GM23338 (cell line): ENCODE data around the gene GMPPA.

Experiments
- CREB1 ChIP-seq: fragments of 250-450 bp; sonication (Bioruptor Pico); IDR thresholded peaks from 2 replicates; pipeline ENCODE4 v1.5.0; 2020; ENCODE audit warnings: low read depth, mild to moderate bottlenecking, moderate library complexity
- EZH2 ChIP-seq: fragments of 200-600 bp; sonication (generic); IDR thresholded peaks from one replicate; pipeline ENCODE4 v1.8.0; 2017; ENCODE audit warnings: antibody characterized with exemption, mild to moderate bottlenecking, low read depth; ENCODE audit not compliant: unreplicated experiment
- EZH2phosphoT487 ChIP-seq: fragments of 200-600 bp; sonication (generic); IDR thresholded peaks from one replicate; pipeline ENCODE4 v1.8.1; 2018; ENCODE audit warnings: antibody characterized with exemption; ENCODE audit not compliant: unreplicated experiment
- JUNB ChIP-seq: IDR thresholded peaks from one replicate; pipeline ENCODE4 v1.6.1; 2016; ENCODE audit warnings: antibody characterized with exemption; ENCODE audit not compliant: unreplicated experiment
- POLR2AphosphoS5 ChIP-seq: IDR thresholded peaks from 2 replicates; pipeline ENCODE4 v1.6.1; 2016; ENCODE audit warnings: antibody characterized with exemption, low read depth
- STAT1 ChIP-seq: IDR thresholded peaks from one replicate; pipeline ENCODE4 v1.6.1; 2016; ENCODE audit warnings: antibody characterized with exemption; ENCODE audit not compliant: unreplicated experiment
- ZNF114 ChIP-seq: fragments of 250-450 bp; sonication (Bioruptor Pico); IDR thresholded peaks from 2 replicates; pipeline ENCODE4 v1.5.0; 2020; ENCODE audit warnings: mild to moderate bottlenecking, moderate library complexity
- ZNF331 ChIP-seq: fragments of 250-450 bp; sonication (Bioruptor Pico); IDR thresholded peaks from 2 replicates; pipeline ENCODE4 v1.5.0; 2020; ENCODE audit warnings: low read depth, mild to moderate bottlenecking, moderate library complexity
- TF ChIP-seq, protein P1 (sequence below), 2 experiments: fragments of 200-600 bp in 1 of 2; sonication (generic) in 1 of 2; conservative IDR thresholded peaks; 2 replicates each; pipeline versions ENCODE4 v1.5.1 to v1.6.1; 2016 to 2017; ENCODE audit warnings: antibody characterized with exemption in 2 of 2, low read depth in 2 of 2, mild to moderate bottlenecking in 2 of 2, moderate library complexity in 1 of 2
- TF ChIP-seq, protein P2 (sequence below): IDR thresholded peaks from one replicate; pipeline ENCODE4 v1.6.1; 2018; ENCODE audit warnings: antibody characterized with exemption; ENCODE audit not compliant: unreplicated experiment
- TF ChIP-seq, protein P3 (sequence below): IDR thresholded peaks from 2 replicates; pipeline ENCODE4 v1.6.1; 2016; ENCODE audit warnings: antibody characterized with exemption

DNA sequence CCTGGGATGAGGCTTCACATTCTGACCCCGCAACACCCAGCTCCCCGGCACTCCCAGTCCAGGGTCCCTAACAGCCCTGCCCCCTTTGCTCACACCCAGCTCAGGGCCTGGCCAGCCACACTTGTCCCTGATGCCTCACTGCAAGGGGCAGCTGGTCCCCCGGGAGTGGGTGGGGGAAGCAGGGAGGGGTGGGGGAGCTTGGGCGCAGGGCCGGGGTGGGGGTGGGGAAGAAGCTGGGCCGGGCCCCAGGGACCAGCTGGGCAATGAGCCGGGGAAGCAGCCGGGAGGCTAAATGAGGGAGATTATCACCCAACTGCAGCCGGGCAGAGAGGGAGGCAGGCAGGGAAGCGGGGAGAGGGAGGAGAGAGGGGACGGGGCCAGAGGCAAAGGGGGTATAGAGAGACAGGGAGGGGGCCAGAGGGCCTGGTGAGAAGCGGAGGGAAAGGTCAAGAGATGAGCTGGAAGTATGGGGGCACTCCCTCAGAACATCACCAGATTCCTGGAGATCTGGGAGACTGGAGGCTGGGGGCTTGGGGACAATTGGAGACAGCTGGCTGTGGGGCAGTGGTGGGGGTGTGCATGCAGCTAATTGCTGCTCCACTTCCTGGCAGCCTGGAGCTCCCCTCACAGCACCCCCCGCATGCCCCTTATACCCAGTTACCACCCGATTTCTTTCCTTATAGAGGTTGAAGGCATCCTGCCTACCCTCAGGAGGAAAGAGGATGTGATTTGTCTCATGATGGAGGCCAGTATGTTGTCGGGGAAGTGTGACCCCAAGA lies 13.0 kb downstream of the GMPPA start:
- TF ChIP-seq, protein P1, sequence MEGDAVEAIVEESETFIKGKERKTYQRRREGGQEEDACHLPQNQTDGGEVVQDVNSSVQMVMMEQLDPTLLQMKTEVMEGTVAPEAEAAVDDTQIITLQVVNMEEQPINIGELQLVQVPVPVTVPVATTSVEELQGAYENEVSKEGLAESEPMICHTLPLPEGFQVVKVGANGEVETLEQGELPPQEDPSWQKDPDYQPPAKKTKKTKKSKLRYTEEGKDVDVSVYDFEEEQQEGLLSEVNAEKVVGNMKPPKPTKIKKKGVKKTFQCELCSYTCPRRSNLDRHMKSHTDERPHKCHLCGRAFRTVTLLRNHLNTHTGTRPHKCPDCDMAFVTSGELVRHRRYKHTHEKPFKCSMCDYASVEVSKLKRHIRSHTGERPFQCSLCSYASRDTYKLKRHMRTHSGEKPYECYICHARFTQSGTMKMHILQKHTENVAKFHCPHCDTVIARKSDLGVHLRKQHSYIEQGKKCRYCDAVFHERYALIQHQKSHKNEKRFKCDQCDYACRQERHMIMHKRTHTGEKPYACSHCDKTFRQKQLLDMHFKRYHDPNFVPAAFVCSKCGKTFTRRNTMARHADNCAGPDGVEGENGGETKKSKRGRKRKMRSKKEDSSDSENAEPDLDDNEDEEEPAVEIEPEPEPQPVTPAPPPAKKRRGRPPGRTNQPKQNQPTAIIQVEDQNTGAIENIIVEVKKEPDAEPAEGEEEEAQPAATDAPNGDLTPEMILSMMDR (conservative IDR thresholded peaks at IDR 0.05; ENCODE audit: low read depth in 2 of 2): no peak
- TF ChIP-seq, protein P2, sequence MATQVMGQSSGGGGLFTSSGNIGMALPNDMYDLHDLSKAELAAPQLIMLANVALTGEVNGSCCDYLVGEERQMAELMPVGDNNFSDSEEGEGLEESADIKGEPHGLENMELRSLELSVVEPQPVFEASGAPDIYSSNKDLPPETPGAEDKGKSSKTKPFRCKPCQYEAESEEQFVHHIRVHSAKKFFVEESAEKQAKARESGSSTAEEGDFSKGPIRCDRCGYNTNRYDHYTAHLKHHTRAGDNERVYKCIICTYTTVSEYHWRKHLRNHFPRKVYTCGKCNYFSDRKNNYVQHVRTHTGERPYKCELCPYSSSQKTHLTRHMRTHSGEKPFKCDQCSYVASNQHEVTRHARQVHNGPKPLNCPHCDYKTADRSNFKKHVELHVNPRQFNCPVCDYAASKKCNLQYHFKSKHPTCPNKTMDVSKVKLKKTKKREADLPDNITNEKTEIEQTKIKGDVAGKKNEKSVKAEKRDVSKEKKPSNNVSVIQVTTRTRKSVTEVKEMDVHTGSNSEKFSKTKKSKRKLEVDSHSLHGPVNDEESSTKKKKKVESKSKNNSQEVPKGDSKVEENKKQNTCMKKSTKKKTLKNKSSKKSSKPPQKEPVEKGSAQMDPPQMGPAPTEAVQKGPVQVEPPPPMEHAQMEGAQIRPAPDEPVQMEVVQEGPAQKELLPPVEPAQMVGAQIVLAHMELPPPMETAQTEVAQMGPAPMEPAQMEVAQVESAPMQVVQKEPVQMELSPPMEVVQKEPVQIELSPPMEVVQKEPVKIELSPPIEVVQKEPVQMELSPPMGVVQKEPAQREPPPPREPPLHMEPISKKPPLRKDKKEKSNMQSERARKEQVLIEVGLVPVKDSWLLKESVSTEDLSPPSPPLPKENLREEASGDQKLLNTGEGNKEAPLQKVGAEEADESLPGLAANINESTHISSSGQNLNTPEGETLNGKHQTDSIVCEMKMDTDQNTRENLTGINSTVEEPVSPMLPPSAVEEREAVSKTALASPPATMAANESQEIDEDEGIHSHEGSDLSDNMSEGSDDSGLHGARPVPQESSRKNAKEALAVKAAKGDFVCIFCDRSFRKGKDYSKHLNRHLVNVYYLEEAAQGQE: no peak
- TF ChIP-seq, protein P3, sequence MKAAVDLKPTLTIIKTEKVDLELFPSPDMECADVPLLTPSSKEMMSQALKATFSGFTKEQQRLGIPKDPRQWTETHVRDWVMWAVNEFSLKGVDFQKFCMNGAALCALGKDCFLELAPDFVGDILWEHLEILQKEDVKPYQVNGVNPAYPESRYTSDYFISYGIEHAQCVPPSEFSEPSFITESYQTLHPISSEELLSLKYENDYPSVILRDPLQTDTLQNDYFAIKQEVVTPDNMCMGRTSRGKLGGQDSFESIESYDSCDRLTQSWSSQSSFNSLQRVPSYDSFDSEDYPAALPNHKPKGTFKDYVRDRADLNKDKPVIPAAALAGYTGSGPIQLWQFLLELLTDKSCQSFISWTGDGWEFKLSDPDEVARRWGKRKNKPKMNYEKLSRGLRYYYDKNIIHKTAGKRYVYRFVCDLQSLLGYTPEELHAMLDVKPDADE: no peak
- TF ChIP-seq EZH2phosphoT487 (no peak), EZH2 (no peak), ZNF331 (CRISPR knock-in tag) (no peak), POLR2AphosphoS5 (no peak), JUNB (no peak), CREB1 (CRISPR knock-in tag) (no peak), ZNF114 (CRISPR knock-in tag) (no peak), STAT1 (no peak)
